H1 (cell line): ENCODE measurements around the gene F5. TPM values are rescaled to one million over a fixed set of nuclear protein-coding genes. Genes with fewer than 3 reads are reported as not detected.

ENCODE experiments used
- FOSL1 ChIP-seq: IDR thresholded peaks from 2 replicates; pipeline ENCODE4 v1.6.1; 2011; ENCODE audit warnings: mild to moderate bottlenecking, low read depth, low read length, moderate library complexity; ENCODE audit not compliant: insufficient read depth
- HDAC2 ChIP-seq, 2 experiments: fragments of 300-600 bp in 1 of 2; sonication (generic) in 1 of 2; IDR thresholded peaks; 2 replicates each; pipeline ENCODE4 v1.6.1; 2011 to 2012; ENCODE audit warnings: low read depth in 2 of 2, low read length in 2 of 2, mild to moderate bottlenecking in 2 of 2, moderate library complexity in 2 of 2, borderline replicate concordance in 1 of 2, inconsistent platforms in 1 of 2
- HDAC6 ChIP-seq: IDR thresholded peaks from one replicate; pipeline ENCODE4 v1.7.1; 2012; ENCODE audit warnings: low read depth, mild to moderate bottlenecking, inconsistent platforms, low read length, moderate library complexity
- KDM1A ChIP-seq: fragments of 200-600, 300-600 bp; sonication (generic); IDR thresholded peaks from 2 replicates; pipeline ENCODE4 v1.7.1; 2016; ENCODE audit warnings: mild to moderate bottlenecking, low read length, borderline replicate concordance
- POLR2A ChIP-seq, 2 experiments: IDR thresholded peaks; 1 replicate in 1 of 2; 2 replicates in 1 of 2; pipeline ENCODE4 v1.6.1; 2011; ENCODE audit warnings: low read depth in 2 of 2, low read length in 2 of 2, mild to moderate bottlenecking in 2 of 2; ENCODE audit errors: control extremely low read depth in 1 of 2
- SIX5 ChIP-seq: IDR thresholded peaks from 2 replicates; pipeline ENCODE4 v1.6.1; 2011; ENCODE audit warnings: mild to moderate bottlenecking, low read depth, low read length
- TEAD4 ChIP-seq: IDR thresholded peaks from 2 replicates; pipeline ENCODE4 v1.6.1; 2012; ENCODE audit warnings: low read depth, low read length, inconsistent platforms, mixed read lengths
- polyA plus RNA-seq, 7 experiments: library from polyadenylated mRNA; depleted of rRNA in 3 of 7; stranded (reverse) in 5 of 7; unstranded in 2 of 7; fragments of >200 nt in 5 of 7; fragments of 200-250 nt in 2 of 7; gene quantifications; 1 replicate in 5 of 7; 2 replicates in 1 of 7; 4 replicates in 1 of 7; pipeline versions ENCODE4 v1.2.1 to v1.2.3, GENCODE V29; 2011 to 2013; ENCODE audit warnings: missing spikeins in 2 of 7, mixed read lengths in 2 of 7
- total RNA-seq: library from RNA; stranded (reverse); fragmentation: NEBNext Ultra II Directional; extraction: Animal tissue kit (Norgen Biotek cat#: 25700); gene quantifications from 2 replicates; pipeline ENCODE4 v1.2.1, GENCODE V29; 2021
- TF ChIP-seq, protein P1 (sequence below): IDR thresholded peaks from 2 replicates; pipeline ENCODE4 v1.6.1; 2012; ENCODE audit warnings: low read length, inconsistent platforms

F5 gene
- total and polyA plus RNA-seq, 2 of the 8 experiments (the other 6 are each of a cell fraction or from before 2014, with no cell fraction given): 0.04 to 0.06 TPM

DNA sequence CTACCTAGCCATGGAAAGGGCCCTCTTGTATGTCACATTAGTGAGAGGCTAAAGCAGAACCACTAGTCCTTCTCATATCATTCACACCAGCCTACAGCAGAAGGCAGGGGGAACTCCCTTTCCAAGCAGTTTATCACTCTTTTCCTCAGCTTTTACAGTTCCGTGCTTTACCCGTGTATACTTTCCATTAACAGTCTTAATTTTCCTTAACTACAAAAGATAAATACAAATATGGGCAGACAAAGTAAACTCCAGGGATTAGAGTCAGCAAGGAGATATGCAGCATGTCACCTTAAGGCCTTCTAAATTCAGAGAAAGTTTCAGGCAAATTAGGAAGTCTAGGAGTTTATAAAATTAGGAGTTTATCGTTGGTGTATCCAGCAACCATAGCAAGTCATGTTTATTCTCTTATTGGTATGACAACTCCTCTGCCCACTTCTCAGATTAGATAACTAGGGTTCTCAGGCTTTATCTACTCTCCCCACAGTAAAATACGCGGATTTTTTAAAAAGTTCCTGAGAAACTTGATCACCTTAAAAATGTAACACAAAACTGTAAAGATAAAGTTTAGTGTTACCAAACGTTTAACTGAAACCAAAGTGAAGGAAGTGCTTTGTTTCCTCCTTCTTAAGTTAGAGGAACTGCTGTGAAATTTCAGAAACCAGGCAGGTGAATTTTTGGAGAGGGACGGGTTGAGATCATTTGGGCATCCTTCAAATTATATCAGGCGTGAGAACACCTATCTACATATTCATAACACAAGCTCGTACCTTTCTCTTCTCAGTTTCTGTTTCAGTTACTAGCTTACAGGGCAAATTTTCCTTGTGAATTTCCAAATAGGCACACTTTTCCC, 57.8 kb downstream of the F5 start (continued):
- TF ChIP-seq, protein P1, sequence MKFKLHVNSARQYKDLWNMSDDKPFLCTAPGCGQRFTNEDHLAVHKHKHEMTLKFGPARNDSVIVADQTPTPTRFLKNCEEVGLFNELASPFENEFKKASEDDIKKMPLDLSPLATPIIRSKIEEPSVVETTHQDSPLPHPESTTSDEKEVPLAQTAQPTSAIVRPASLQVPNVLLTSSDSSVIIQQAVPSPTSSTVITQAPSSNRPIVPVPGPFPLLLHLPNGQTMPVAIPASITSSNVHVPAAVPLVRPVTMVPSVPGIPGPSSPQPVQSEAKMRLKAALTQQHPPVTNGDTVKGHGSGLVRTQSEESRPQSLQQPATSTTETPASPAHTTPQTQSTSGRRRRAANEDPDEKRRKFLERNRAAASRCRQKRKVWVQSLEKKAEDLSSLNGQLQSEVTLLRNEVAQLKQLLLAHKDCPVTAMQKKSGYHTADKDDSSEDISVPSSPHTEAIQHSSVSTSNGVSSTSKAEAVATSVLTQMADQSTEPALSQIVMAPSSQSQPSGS: no peak
- TF ChIP-seq KDM1A (no peak), HDAC2 (IDR thresholded peaks at IDR 0.05; ENCODE audit: borderline replicate concordance in 1 of 2, low read depth in 2 of 2, low read length in 2 of 2) (no peak), HDAC6 (no peak), FOSL1 (no peak), POLR2A (IDR thresholded peaks at IDR 0.05; ENCODE audit: control extremely low read depth in 1 of 2, low read depth in 2 of 2, low read length in 2 of 2) (no peak), TEAD4 (no peak), SIX5 (no peak)
